SH-SY5Y (cell line): Measurements from ENCODE around the gene ESRRB.

Source experiments
- GATA2 ChIP-seq: IDR thresholded peaks from 2 replicates; pipeline ENCODE4 v1.6.1; 2011; ENCODE audit warnings: mild to moderate bottlenecking, low read depth, low read length
- GATA3 ChIP-seq: IDR thresholded peaks from 2 replicates; pipeline ENCODE4 v1.6.1; 2011; ENCODE audit warnings: low read depth, mild to moderate bottlenecking, low read length, moderate library complexity

- TF ChIP-seq GATA3 (peak; percentile 20; the same call in 1 of the 2 replicates), GATA2 (peak; percentile 29; the same call in 1 of the 2 replicates)
Measured at GRCh38 chr14:76446486-76446885, 70.5 kb downstream of the ESRRB start.
